ENCODE measurements around the gene STAG1. TPM values are rescaled to one million over a fixed set of nuclear protein-coding genes. Genes with fewer than 3 reads are reported as not detected.
"Not testable (repeated sequence)": the region's sequence is repeated elsewhere in the genome, so short reads cannot be mapped to it uniquely, and the experiment has no call there.

STAG1 gene
- total RNA-seq, 2 donors from 2014 or later: 26.2 to 28.3 TPM

- Histone ChIP-seq H3K4me1 (peaks cover 9% of the 10 kb centered on the region), H3K27ac (no peak overlapping the region), H3K36me3 (replicated peaks in 1 of 2; ENCODE audit: insufficient read depth in 1 of 2, low read depth in 2 of 2) (no peaks in the 10 kb centered on the region), H3K27me3 (no peaks in the 10 kb centered on the region), H3K9me3 (no peaks in the 10 kb centered on the region), H3K4me3 (no peak overlapping the region)
- TF ChIP-seq, protein P1, sequence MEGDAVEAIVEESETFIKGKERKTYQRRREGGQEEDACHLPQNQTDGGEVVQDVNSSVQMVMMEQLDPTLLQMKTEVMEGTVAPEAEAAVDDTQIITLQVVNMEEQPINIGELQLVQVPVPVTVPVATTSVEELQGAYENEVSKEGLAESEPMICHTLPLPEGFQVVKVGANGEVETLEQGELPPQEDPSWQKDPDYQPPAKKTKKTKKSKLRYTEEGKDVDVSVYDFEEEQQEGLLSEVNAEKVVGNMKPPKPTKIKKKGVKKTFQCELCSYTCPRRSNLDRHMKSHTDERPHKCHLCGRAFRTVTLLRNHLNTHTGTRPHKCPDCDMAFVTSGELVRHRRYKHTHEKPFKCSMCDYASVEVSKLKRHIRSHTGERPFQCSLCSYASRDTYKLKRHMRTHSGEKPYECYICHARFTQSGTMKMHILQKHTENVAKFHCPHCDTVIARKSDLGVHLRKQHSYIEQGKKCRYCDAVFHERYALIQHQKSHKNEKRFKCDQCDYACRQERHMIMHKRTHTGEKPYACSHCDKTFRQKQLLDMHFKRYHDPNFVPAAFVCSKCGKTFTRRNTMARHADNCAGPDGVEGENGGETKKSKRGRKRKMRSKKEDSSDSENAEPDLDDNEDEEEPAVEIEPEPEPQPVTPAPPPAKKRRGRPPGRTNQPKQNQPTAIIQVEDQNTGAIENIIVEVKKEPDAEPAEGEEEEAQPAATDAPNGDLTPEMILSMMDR (IDR thresholded peaks at IDR 0.05): no peak
- TF ChIP-seq POLR2A (IDR thresholded peaks at IDR 0.05): no peak
- intact Hi-C loops (cut with DNase I): no loop called here
- no peak for ATAC-seq
- no peak for DNase-seq
- 67 to 69% methylated on average over 1 of the region's 1 CpG for WGBS, 2 donors
These were observed 108.0 kb downstream of the STAG1 start for GRCh38 chr3:136644212-136644611.

DNA sequence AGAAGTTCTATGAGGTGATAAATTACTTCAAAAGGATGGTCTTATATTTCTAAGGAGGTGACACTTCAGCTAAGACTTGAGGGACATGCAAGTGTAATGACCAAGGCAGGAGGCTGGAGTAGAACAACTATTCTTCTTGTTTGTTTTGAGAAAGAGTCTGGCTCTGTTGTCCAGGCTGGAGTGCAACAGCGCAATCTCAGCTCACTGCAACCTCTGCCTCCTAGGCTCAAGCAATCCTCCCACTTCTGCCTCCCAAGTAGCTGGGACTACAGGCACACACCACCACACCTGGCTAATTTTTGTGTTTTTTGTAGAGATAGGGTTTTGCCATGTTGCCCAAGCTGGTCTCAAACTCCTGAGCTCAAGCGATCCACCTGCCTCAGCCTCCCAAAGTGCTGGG lies 108.8 kb downstream of the STAG1 start:
- intact Hi-C loops (cut with DNase I); H3K27me3 ChIP-seq; H3K4me3 ChIP-seq; H3K27ac ChIP-seq; H3K4me1 ChIP-seq; H3K9me3 ChIP-seq; ATAC-seq; DNase-seq; H3K36me3 ChIP-seq (replicated peaks in 1 of 2; ENCODE audit: insufficient read depth in 1 of 2, low read depth in 2 of 2): not testable (repeated sequence)
- 96 to 100% methylated on average over 2 of the region's 2 CpGs for WGBS, 2 donors

DNA sequence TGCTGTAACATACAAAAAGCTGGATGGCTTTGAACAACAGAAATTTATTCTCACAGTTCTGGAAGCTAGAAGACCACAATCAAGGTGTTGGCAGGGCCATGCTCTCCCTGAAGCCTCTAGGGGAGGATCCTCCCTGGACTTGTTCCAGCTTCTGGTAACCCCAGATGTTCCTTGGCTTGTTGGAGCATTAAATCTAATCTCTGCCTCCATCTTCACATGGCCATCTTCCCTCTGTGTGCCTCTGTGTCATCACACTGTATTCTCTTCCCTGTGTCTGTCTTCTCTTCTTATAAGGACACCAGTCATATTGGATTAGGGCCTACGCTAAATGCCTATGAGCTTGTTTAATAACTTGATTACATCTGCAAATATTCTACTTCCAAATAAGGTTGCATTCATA lies 109.5 kb downstream of the STAG1 start:
- ATAC-seq: no peak

GRCh38 chr3:136639069-136639468 lies 113.1 kb downstream of the STAG1 start:
- peaks cover 9% of the 10 kb centered on the region for H3K4me1 ChIP-seq
- no peak overlapping the region for H3K4me3 ChIP-seq
- H3K36me3 ChIP-seq (replicated peaks in 1 of 2; ENCODE audit: insufficient read depth in 1 of 2, low read depth in 2 of 2): no peaks in the 10 kb centered on the region
- TF ChIP-seq POLR2A (IDR thresholded peaks at IDR 0.05): no peak
- TF ChIP-seq, protein P1 (IDR thresholded peaks at IDR 0.05): no peak
- ATAC-seq: no peak
- DNase-seq: no peak
- no peaks in the 10 kb centered on the region for H3K27me3 ChIP-seq
- WGBS, 2 donors: 75 to 85% methylated on average over 1 of the region's 1 CpG
- H3K9me3 ChIP-seq: no peaks in the 10 kb centered on the region
- intact Hi-C loops (cut with DNase I): no loop called here
- H3K27ac ChIP-seq: no peak overlapping the region

More for the DNA sequence above, 109.5 kb downstream of the STAG1 start:
- H3K4me1 ChIP-seq: peaks cover 9% of the 10 kb centered on the region
- TF ChIP-seq, protein P1 (IDR thresholded peaks at IDR 0.05): no peak
- no peak for TF ChIP-seq POLR2A (IDR thresholded peaks at IDR 0.05)
- H3K27ac ChIP-seq: no peak overlapping the region
- no peaks in the 10 kb centered on the region for H3K27me3 ChIP-seq
- no peaks in the 10 kb centered on the region for H3K36me3 ChIP-seq (replicated peaks in 1 of 2; ENCODE audit: insufficient read depth in 1 of 2, low read depth in 2 of 2)
- no peaks in the 10 kb centered on the region for H3K9me3 ChIP-seq
- 90 to 100% methylated on average over 1 of the region's 1 CpG for WGBS, 2 donors
- intact Hi-C loops (cut with DNase I): no loop called here
- no peak overlapping the region for H3K4me3 ChIP-seq
- DNase-seq: no peak

- 79 to 85% methylated on average over 2 of the region's 2 CpGs for WGBS, 2 donors
- Histone ChIP-seq H3K9me3 (no peaks in the 10 kb centered on the region), H3K4me1 (peaks cover 16% of the 10 kb centered on the region), H3K27ac (no peak overlapping the region), H3K27me3 (no peaks in the 10 kb centered on the region), H3K36me3 (replicated peaks in 1 of 2; ENCODE audit: insufficient read depth in 1 of 2, low read depth in 2 of 2) (no peaks in the 10 kb centered on the region), H3K4me3 (no peak overlapping the region)
- no peak for ATAC-seq
- no peak for TF ChIP-seq POLR2A (IDR thresholded peaks at IDR 0.05)
- TF ChIP-seq, protein P1 (IDR thresholded peaks at IDR 0.05): no peak
- DNase-seq: no peak
- intact Hi-C loops (cut with DNase I): no loop called here
These were observed 115.0 kb downstream of the STAG1 start for GRCh38 chr3:136637176-136637575.

Data from body of pancreas (tissue), 4 donors.